HG02678 (cell line): ENCODE results near the gene GALNT9.
"Not testable (repeated sequence)": the region's sequence is repeated elsewhere in the genome, so short reads cannot be mapped to it uniquely, and the experiment has no call there.

ENCODE experiments used
- ATAC-seq: cut with Tn5 transposase; IDR thresholded peaks from one replicate; pipeline ENCODE4 v1.9.1; 2021; ENCODE audit warnings: mild to moderate bottlenecking, moderate library complexity; ENCODE audit not compliant: unreplicated experiment

Gene GALNT9

GRCh38 chr12:132202929-132203721, 126.3 kb downstream of the GALNT9 start:
- ATAC-seq, result no peak

DNA sequence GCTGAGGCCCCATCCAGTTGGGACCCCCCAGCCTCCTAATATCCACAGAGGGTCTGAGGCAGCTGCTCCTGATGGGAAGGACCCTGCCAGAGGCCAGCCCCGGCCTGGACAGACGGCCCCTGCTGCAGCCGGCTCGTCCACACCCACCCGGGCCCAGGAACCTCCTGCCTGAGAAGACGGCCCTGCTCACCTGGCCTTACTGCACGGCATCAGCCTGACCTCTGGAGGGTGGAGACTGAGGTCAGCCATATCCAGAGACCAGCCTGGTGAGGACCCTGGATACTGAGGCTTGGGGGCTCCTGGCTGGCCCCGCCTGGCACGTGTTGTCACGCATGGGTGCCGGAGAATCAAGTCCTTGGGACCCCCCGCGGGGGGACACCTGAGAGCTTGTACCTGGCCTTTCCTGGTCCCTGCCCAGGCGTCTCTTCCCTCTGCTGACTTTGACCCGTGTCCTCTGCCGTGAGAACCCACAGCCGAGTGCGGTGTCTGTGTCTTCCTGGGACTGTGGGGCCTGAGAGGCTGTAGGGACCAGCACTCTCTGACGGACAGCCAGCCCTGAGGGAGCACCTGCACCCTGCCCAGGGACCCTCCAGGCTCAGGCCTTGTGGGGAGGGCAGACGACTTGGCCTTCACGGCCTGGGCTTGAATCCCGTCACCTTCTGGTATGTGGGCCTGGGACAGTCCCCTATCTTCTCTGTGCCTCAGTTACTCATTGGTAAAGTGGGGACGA, 127.8 kb downstream of the GALNT9 start:
- ATAC-seq, result no peak

GRCh38 chr12:132200800-132201199, 128.6 kb downstream of the GALNT9 start:
- ATAC-seq, result no peak

GRCh38 chr12:132199526-132200319, 129.7 kb downstream of the GALNT9 start:
- ATAC-seq, result no peak

- ATAC-seq, result no peak
Observed at GRCh38 chr12:132199101-132199500, 130.3 kb downstream of the GALNT9 start.

- ATAC-seq, result no peak
Observed at GRCh38 chr12:132197581-132198354, 131.6 kb downstream of the GALNT9 start.

DNA sequence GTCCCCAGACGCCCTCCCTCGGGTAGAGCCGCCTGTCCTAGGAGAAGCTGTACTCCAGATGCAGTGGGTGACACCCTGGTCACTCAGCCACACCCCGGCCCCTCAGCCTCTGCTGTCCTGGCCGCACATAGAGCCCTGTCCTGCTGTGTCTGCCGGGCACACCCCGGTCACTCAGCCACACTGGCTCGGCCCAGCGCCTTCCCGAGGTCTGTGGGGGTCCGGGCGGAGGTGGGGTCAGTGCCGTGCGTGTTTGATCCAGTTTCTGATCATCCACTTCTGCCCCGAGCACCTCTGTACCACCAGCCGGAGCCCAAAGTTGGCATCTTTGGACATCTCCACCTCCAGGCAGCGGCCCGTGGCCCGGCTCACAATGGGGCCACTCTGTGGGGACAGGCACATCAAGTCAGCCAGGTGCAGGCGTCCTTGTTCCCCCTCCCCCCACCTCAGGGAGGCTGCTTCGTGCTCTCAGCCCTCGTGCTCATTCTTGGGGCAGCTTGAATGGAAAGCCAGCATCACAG, 132.5 kb downstream of the GALNT9 start:
- no peak for ATAC-seq

DNA sequence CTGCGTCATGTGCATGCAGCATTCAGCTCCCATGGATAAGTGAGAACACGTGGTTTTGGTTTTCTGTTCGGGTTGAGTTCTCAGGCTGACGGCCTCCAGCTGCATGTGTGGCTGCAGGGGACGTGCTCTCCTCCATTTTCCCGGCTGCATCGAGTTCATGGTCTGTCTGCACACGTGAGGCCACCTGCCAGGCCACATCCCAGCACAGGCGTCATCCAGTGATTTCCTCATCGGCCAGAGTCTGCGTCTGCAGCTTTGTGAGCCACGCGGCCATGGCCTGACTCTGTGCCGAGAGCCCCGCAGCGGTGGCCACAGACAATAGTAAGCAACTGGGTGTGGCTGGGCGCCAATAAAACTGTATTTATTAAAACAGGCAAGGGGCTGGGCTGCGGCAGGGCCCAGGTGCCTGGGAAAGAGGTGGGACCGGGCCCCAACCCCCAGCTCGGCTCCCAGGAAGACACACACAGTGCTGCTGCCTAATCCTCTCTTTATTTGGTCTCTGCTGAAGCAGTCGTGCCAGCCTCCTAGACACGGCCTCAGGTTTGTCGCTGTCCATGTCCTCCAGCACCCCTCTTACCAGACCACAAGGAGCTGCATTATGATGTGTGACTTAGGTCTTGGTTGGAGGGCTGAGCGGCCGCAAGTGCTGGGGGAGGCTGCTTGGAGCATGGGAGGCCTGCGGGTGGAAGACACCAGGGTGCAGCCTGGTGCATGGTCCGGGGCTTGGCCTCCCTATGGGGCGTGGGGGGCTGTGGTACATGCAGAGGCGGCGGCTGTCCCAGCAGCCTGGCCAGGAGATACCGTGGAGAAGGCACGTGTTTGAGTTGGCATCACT, 133.1 kb downstream of the GALNT9 start:
- no peak for ATAC-seq

- not testable (repeated sequence) for ATAC-seq
Observed at GRCh38 chr12:132195242-132195641, 134.1 kb downstream of the GALNT9 start.

DNA sequence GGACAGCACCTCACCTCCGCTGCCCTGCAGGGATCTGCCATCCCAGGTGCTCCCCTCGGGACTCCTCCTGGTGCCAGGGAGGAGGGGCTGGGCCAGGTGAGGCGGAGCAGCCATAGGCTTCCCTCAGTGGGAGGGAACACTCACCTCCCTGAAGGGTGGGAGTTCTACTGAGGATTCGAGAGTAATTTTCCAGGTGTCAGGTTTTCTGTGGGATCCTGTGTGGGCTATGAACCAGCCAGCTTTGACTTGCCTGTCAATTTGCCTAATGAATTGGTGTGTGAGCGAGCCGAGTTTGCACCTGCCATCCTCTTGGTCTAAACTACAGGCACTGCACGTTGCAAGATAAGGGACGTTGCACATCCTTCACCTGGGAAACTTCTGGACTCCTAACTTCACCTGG, 134.8 kb downstream of the GALNT9 start:
- ATAC-seq, result no peak

DNA sequence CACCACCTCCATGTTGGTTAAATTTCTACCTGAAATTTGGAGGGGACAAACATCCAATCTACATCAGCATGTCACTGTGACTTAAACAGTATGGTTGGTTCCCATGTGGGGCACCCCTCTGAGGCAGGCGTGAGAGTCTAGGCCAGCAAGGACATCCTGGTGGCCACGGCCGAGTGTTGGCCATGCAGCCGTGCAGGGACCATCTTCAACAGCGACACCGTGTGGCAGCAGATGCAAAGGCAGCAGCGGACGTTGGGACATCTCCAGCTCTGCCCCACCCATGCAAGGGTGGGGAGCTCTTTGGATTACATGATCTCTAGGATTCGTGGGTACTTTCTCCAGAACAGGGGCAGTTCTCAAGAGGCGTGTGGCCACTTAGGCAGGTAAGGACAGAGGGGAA, 135.3 kb downstream of the GALNT9 start:
- no peak for ATAC-seq

DNA sequence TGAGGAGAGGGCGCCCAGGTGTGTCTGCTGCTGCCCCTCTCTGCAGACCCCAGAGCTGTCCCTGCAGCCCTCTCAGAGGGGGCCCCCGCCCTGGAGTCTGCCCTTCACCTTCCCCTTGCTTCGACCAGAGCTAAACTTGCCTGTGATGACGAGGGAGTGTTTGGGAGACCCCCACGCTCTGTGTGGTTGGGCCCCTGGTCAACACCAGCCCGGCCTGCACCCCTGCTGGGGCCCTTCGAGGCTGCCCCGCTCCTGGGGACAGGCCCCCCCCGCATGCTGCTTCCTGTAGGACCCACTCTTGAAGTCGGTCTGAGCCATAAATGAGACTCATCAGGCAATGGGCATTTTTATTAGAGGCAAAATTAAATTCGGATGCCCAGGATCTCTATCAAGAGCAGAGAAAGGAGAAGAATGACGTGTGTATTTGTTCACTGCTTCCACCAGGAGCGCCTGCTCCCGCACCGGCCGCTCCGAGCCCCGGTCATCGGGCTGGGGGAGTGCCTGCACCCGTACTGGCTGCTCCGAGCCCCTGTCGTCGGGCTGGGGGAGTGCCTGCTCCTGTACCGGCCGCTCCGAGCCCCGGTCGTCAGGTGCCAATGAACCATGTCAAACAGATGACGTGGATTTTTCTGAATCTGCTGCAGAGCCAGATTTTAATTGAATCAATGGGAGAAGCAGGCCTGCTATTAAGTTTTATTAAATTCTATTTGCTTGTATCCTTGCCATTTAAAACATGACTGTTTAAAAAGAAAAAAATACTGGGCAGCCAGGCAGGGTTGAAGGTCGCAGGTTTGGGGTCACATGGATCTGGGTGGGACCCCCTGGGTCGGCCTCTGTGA, 137.5 kb downstream of the GALNT9 start:
- no peak for ATAC-seq

GRCh38 chr12:132190834-132191500, 138.4 kb downstream of the GALNT9 start:
- no peak for ATAC-seq

DNA sequence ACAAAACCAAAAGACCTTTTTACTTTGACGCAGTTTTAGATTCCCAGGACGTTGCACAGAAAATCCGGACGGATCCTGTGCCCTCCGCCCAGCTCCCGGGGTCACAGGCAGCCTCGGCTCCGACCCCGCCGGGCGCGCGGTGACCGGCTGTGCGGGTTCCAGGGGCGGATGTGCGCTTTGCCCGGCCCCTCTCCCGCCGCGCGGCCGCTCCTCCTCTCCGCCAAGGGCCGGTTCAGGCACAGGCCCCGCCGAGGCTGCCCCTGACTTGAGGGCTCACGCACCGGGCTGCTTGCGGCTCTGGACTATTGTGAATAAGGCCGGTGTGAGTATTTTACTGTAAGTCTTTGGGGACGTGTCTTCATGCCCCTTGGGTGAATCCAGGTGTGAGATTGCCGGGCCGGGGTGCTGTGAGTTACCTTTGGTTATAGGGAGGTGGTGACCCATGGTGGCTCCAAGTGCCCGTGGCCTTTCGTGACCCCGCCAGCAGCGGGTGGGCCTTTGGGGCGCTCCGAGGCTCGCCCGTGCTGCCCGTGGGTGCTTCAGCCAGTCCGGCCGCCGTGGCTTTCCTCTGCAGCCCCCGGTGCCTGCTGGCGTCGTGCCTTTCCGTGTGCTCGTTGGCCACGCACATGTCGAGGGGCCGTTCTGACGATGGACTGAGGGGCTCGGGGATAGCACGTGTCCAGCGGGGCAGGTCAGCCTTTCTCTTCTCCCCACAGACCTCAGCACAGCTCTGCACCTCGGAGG, 139.2 kb downstream of the GALNT9 start:
- peak; percentile 32 for ATAC-seq

DNA sequence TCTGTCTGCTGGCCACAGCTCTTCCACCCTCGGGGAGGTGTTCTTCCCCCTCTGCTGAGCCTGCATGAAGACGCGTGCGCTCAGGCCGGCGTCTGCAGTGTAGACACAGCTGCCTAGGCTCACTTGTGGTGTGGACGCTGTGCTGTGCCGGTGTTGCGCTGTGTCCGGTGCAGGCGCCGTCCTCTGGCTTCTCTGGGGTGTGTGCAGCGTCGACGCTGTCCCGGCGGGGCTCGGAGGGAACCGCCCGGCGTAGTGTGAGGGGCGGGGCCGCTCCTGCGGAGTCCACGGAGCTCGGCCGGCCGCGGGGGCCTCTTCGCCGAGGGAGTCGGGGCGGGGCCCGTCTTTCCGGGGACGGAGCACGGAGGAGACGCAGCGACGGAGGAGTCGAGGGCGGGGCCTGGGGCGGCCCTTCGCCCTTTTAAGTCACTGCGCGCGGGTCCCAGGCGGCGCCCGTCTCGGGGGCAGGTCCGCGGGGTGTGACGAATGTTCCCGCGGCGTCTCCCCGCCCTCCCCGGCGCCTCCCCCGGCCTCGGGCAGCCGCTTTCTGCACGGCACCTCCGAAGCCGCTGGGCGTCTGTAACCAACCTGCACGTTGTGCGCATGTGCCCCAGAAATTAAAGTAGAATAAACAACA, 139.9 kb downstream of the GALNT9 start:
- ATAC-seq, result peak; percentile 96

GRCh38 chr12:132188916-132189325, 140.5 kb downstream of the GALNT9 start:
- no peak for ATAC-seq

- no peak for ATAC-seq
Observed at GRCh38 chr12:132188451-132188901, 140.9 kb downstream of the GALNT9 start.
